Non-pigmented ciliary epithelial cell (primary cell): Measurements from ENCODE around the gene MYO1D.

Experiments
- DNase-seq: peaks from one replicate; pipeline ENCODE4 v3.0.0-alpha.2; 2010; ENCODE audit warnings: low read depth

MYO1D gene

DNA sequence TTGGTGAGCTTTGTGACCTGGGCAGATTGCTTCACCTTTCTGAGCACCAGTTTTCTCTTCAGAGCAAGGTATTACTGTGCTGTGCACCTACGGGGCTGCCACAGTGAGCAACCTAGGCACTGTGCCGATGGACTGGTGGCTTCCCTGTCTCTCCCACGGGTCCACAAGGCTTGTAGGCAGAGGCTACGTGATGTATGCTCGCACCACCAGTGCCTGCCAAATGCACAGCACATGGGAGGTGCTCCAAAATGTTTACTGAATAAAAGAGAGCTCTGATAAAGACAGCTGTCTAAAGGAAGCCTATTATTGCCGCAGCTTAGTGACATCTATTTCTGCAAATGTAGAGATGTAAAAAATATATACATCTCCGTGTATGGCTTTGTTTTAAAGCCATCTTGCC, 251.0 kb downstream of the MYO1D start:
- DNase-seq = no peak

GRCh38 chr17:32623196-32623595, 253.7 kb downstream of the MYO1D start:
- no peak for DNase-seq

- no peak for DNase-seq
These were observed 254.4 kb downstream of the MYO1D start for GRCh38 chr17:32622540-32622939.

DNA sequence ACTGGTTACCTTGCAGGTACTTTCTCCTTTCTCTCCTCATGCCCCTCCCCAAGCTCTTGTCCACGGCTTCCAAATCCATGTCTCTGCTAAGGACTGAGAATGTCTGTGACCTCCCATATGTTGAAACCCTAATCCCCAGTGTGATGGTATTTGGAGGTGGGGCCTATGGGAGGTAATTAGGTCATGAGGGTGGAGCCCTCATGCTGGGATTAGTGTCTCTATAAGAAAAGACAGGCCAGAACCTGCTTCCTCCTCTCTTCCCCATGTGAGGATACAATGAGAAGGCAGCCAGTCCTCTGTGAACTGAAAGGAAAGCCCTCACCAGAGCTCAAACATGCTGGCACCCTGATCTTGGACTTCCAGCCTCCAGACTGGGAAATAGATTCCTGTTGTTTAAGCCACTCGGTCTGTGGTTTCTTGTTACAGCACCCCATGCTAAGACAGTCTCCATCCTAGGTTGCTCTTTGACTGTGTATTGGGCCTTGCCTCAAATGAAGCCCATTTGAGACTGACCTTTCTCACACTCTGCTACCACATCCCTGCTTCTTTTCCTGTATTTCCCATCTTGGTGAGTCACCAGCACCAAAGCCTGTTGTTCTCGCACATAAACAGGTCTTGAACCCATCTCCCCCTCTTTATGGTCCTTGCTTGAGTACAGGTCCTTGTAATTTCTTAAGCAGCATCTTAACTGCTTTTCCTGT, 255.2 kb downstream of the MYO1D start:
- DNase-seq = no peak

DNA sequence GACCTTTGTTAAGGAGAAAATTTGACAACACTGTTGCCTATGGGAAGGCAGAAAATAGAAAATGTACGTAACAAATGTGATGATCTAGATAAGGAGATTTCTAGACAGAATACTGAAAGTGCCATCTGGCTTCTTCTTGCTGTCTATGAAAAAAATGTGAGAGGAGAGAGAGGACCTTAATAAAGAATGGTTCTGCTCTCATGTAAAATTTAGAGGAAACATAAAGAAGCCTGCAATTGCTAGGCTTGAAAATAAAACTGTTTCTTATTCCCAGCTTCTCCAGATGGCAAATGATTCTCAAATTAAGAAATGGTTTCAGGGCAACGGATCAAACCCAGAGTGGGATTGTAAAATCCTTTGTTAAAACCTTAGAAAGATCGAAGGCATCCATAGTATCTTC, 261.6 kb downstream of the MYO1D start:
- DNase-seq = no peak

- no peak for DNase-seq
These were observed 266.0 kb downstream of the MYO1D start for GRCh38 chr17:32610943-32611342.

DNA sequence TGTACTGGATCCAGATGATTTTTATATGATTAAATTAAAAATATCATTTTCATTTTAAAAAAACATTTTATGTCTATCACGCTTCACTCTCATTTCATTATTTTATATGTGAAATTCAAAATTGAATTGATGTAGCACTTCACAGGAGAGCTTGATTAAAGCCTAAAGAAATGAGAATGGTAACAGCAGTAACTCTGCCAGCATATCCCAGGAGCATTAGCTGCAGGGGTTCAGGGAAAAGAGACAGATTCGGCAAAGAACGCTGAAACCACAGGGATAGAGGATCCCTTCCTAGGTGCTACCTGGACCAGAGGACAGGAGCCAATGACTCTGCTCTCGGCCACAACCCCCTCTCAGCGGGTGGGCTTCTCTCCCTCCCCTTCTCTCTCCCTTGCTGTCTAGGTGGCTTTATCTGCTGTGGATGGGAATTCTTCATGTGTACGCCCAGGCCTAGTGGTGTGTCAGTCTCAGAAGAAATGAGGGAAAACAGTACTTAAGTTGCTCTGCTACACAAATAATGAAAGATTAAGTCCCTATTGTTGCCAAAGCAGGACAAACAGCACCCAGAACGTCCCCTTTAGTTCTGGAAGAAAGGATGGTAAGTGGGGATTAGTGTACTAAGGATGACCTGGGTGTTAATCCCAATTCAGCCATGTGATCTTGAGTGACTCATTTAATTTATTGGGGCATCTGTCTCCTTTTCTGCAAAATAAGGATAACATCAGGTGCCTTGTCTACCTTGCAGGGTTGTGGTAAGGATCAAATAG, 266.9 kb downstream of the MYO1D start:
- no peak for DNase-seq

- no peak for DNase-seq
These were observed 267.8 kb downstream of the MYO1D start for GRCh38 chr17:32609085-32609484.

DNA sequence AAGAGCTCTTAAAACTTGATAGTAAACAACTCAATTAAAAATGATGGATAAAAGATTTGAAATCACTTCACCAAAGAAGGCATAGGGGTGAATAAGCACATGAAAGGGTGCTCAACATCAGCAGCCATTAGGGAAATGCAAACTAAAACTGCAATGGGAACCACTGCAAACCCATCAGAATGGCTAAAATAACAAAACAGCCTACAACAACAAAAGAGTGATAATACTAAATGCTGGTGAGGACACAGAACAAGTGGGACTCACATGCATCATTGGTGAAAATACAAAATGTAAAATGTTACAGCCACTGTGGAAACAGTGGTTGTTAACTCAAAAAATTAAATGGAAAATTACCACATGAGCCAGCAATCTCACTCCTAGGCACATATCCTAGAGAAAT, 268.7 kb downstream of the MYO1D start:
- DNase-seq = no peak

- no peak for DNase-seq
These were observed 272.0 kb downstream of the MYO1D start for GRCh38 chr17:32604966-32605365.

DNA sequence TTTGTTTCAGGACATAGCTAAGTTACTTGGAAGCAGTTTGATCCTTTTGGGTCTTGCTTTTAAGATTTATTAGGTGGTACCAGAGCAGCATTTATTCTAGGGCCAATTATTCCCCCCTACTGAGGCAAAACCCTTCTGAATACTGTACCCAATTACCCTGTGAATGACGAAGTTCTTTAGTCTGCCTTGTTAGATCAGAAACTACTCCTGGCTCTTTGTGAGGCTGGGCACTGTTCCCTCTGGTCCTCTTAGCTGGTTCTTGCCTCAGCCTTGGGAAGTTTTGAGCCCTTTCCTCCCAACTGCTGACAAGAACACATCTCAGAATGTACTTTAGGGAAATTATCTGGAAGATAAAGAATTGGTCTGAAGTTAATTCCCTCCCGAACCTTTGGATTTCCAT, 274.5 kb downstream of the MYO1D start:
- DNase-seq = no peak

- DNase-seq = no peak
These were observed 275.1 kb downstream of the MYO1D start for GRCh38 chr17:32601866-32602265.

GRCh38 chr17:32596628-32597027, 280.3 kb downstream of the MYO1D start:
- no peak for DNase-seq

DNA sequence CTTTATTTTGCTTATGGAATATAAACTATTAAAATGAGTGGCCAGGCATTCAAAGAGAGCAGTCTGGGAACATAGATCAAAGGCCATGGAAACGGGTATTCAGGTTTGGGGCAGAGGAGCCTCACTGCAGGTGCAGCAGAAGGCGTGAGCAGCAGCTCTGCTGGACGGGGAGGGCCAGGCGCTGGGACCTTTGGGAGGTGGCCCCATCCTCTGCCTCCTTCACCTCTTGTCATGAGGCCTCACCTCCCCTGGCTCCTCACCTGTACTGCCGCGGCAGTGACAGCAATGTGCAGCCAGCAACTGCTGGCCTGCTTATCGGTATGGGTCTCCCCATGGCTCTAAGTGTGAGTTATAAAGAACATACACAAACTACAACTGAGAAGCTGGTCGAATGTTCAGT, 280.7 kb downstream of the MYO1D start:
- no peak for DNase-seq

- DNase-seq = no peak
These were observed 283.9 kb downstream of the MYO1D start for GRCh38 chr17:32593003-32593402.

- DNase-seq = no peak
These were observed 285.5 kb downstream of the MYO1D start for GRCh38 chr17:32591405-32591804.

GRCh38 chr17:32590974-32591373, 285.9 kb downstream of the MYO1D start:
- DNase-seq = no peak

DNA sequence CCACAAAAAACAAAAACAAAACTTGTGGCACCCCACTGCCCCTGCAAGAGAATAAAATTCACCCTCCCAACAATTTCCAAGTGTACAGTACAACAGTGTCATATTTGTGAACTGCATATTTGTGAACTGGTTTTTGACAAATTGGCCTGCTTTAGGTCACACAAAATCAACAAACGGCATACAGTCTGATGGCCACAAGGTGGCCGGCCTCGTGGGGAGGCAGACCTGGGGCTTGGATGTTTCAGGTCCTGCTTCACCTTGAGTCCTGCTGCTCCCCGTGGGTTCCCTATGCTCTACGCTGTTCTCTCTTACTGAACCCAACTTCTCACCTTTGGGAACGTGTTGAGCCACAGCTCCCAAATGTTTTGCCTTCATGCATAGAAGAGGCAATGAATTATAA, 287.9 kb downstream of the MYO1D start:
- DNase-seq = no peak

DNA sequence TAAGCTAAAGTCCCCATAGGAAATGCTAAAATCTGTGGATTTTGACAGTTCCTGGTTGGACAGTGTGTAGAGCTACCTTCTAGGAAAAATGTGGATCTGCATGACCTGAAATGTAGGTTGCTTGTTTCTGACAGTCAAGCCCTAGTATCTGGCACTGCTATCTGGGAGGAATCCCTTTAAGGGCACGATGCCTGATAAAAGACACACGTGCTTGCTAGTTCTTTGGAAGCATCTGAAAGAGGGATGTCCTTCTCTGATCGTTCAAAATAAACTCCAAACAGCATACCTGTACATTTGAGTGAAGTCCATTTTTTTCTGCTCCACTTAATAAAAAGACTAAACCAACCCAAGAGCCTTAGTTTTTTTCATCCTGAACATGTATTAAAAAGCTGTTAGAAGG, 288.8 kb downstream of the MYO1D start:
- DNase-seq = no peak

GRCh38 chr17:32586666-32587065, 290.3 kb downstream of the MYO1D start:
- DNase-seq = no peak

DNA sequence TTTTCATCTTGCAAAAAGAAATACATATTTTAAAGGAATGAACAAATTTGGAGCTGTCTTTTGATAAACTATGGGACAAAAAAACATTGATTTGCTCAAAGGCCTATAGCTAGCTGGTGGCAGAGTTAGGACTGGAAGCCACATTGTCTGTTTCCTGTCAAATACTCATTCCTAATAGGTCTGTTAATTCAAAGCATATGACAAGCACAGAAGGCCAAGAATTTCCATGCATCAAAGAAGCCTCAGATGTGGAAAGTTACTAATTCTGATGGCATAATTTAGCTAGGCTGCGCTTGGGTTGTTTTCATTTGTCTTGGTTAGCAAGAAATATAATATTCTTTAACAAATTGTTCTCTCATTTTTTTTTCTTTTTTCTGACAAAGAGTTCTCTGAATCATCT, 292.1 kb downstream of the MYO1D start:
- DNase-seq = no peak

DNA sequence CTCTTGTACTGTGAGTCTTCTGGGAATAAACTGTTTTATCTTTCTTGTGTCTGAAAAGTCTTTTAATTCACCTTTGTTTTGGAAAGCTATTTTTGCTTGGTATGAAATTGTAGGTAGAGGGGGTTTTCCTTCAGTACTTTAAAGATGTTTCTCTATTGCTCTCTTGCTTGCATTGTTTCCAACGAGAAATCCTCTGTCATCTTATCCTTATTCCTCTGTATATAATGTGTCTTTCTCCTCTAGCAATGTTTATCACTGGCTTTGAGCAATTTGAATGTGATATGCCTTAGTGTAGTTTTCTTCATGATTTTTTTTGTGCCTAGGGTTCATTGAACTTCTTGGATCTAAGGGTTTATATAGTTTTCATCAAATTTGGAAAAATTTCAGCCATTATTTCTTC, 293.9 kb downstream of the MYO1D start:
- DNase-seq = no peak

- no peak for DNase-seq
These were observed 301.1 kb downstream of the MYO1D start for GRCh38 chr17:32575852-32576251.

GRCh38 chr17:32570081-32570396, 306.9 kb downstream of the MYO1D start:
- DNase-seq = no peak
